ENCODE results near the gene EXOSC2.

DNA sequence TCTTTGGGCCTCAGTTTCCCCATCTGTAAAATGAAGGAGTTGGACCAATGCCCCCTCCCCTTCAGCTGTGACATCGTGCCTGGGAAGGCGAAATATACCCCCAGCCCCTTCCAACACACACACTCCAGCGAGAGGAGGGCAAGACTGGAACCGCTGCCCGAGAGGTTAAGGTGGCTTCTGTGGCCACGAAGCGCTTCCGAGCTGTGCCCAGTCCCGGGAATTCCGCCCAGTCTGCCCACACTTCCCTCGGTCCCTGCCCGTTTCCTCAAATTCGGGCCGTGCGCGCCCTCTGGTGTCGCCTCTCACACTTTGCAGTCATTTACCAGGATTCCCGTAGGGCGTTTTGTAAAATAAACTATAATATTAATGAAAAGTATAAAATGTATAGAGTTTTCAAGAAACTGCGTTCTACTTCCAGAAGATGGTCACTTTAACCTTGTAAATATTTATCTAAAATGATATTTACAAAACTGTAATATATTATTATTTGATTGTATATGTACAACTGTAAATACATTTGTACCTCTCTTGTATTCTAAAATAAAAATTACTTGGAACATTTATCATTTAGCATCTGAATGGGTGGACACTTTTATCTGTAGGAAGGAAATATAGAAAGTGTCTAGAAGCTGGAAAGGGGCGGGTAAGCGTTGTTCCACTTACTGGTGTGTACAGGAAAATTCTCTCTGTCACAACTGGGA is 11.0 kb upstream of the EXOSC2 start:
- TF ChIP-seq, protein P1, sequence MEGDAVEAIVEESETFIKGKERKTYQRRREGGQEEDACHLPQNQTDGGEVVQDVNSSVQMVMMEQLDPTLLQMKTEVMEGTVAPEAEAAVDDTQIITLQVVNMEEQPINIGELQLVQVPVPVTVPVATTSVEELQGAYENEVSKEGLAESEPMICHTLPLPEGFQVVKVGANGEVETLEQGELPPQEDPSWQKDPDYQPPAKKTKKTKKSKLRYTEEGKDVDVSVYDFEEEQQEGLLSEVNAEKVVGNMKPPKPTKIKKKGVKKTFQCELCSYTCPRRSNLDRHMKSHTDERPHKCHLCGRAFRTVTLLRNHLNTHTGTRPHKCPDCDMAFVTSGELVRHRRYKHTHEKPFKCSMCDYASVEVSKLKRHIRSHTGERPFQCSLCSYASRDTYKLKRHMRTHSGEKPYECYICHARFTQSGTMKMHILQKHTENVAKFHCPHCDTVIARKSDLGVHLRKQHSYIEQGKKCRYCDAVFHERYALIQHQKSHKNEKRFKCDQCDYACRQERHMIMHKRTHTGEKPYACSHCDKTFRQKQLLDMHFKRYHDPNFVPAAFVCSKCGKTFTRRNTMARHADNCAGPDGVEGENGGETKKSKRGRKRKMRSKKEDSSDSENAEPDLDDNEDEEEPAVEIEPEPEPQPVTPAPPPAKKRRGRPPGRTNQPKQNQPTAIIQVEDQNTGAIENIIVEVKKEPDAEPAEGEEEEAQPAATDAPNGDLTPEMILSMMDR (IDR thresholded peaks at IDR 0.05) = peak; percentile 83
- TF ChIP-seq POLR2AphosphoS5 (IDR thresholded peaks at IDR 0.05; ENCODE audit: low read depth, low read length) (no peak), TCF7L2 (IDR thresholded peaks at IDR 0.05; ENCODE audit: low read depth, low read length) (no peak)
- TF ChIP-seq, protein P2, sequence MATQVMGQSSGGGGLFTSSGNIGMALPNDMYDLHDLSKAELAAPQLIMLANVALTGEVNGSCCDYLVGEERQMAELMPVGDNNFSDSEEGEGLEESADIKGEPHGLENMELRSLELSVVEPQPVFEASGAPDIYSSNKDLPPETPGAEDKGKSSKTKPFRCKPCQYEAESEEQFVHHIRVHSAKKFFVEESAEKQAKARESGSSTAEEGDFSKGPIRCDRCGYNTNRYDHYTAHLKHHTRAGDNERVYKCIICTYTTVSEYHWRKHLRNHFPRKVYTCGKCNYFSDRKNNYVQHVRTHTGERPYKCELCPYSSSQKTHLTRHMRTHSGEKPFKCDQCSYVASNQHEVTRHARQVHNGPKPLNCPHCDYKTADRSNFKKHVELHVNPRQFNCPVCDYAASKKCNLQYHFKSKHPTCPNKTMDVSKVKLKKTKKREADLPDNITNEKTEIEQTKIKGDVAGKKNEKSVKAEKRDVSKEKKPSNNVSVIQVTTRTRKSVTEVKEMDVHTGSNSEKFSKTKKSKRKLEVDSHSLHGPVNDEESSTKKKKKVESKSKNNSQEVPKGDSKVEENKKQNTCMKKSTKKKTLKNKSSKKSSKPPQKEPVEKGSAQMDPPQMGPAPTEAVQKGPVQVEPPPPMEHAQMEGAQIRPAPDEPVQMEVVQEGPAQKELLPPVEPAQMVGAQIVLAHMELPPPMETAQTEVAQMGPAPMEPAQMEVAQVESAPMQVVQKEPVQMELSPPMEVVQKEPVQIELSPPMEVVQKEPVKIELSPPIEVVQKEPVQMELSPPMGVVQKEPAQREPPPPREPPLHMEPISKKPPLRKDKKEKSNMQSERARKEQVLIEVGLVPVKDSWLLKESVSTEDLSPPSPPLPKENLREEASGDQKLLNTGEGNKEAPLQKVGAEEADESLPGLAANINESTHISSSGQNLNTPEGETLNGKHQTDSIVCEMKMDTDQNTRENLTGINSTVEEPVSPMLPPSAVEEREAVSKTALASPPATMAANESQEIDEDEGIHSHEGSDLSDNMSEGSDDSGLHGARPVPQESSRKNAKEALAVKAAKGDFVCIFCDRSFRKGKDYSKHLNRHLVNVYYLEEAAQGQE (IDR thresholded peaks at IDR 0.05; ENCODE audit: insufficient read depth in 1 of 2, low read depth in 2 of 2, low read length in 1 of 2) = no peak
